Panc1 (cell line): ENCODE data around the gene DAPK1.

ENCODE experiments used
- CTCF ChIP-seq: fragments of 450-650 bp; IDR thresholded peaks from 2 replicates; pipeline ENCODE4 v1.5.1; 2017; ENCODE audit warnings: mild to moderate bottlenecking
- POLR2AphosphoS5 ChIP-seq: IDR thresholded peaks from 2 replicates; pipeline ENCODE4 v1.6.1; 2012; ENCODE audit warnings: mild to moderate bottlenecking, low read depth, low read length, moderate library complexity
- REST ChIP-seq, 2 experiments: IDR thresholded peaks; 2 replicates each; pipeline ENCODE4 v1.6.1; 2011 to 2012; ENCODE audit warnings: low read depth in 2 of 2, control low read depth in 1 of 2, low read length in 1 of 2, mild to moderate bottlenecking in 1 of 2, moderate library complexity in 1 of 2; ENCODE audit not compliant: insufficient read depth in 1 of 2

GRCh38 chr9:87611776-87612175 lies 114.1 kb downstream of the DAPK1 start:
- no peak for TF ChIP-seq POLR2AphosphoS5
- TF ChIP-seq CTCF: no peak
- TF ChIP-seq REST (IDR thresholded peaks at IDR 0.05; ENCODE audit: insufficient read depth in 1 of 2, low read depth in 2 of 2, low read length in 1 of 2): no peak
